Pulmonary artery endothelial cell (primary cell): ENCODE data around the gene COL26A1. TPM values are rescaled to one million over a fixed set of nuclear protein-coding genes. Genes with fewer than 3 reads are reported as not detected.
"Not testable (repeated sequence)": the region's sequence is repeated elsewhere in the genome, so short reads cannot be mapped to it uniquely, and the experiment has no call there.

Source experiments
- DNase-seq: peaks from one replicate; pipeline ENCODE4 v3.0.0-alpha.2; 2011; ENCODE audit warnings: low read depth, low spot score
- total RNA-seq: library from RNA; depleted of rRNA; stranded (reverse); fragments of >200 nt; gene quantifications from 2 replicates; pipeline ENCODE4 v1.2.3, GENCODE V29; 2014

COL26A1 gene
- total RNA-seq = not detected in 2 replicates

GRCh38 chr7:101362334-101363195 lies at the start of gene COL26A1:
COL26A1 (plus strand) TSS chr7:101362875; CDS start chr7:101363033, 158 bp downstream.
- no peak for DNase-seq

- DNase-seq = peak; percentile 11
These were observed 47.3 kb upstream of the COL26A1 start for GRCh38 chr7:101315336-101315735.

GRCh38 chr7:101319401-101319800 lies 43.3 kb upstream of the COL26A1 start:
- no peak for DNase-seq

- DNase-seq = peak; percentile 47
These were observed 40.9 kb upstream of the COL26A1 start, which contains the start of gene IFT22 for GRCh38 chr7:101321491-101322401. IFT22 (minus strand) TSS chr7:101321812; CDS start chr7:101321709, 103 bp downstream.

GRCh38 chr7:101328159-101328558 lies 34.5 kb upstream of the COL26A1 start:
- DNase-seq = no peak

GRCh38 chr7:101330011-101330484 lies 32.6 kb upstream of the COL26A1 start:
- no peak for DNase-seq

GRCh38 chr7:101332026-101332425 lies 30.6 kb upstream of the COL26A1 start:
- no peak for DNase-seq

GRCh38 chr7:101333912-101334311 lies 28.8 kb upstream of the COL26A1 start:
- DNase-seq = no peak

GRCh38 chr7:101340379-101340778 lies 22.3 kb upstream of the COL26A1 start:
- DNase-seq = no peak

GRCh38 chr7:101342892-101343291 lies 19.8 kb upstream of the COL26A1 start:
- no peak for DNase-seq

GRCh38 chr7:101347477-101347876 lies 15.2 kb upstream of the COL26A1 start:
- DNase-seq = no peak

- not testable (repeated sequence) for DNase-seq
These were observed 14.1 kb upstream of the COL26A1 start for GRCh38 chr7:101348456-101349067.

- DNase-seq = not testable (repeated sequence)
These were observed 13.4 kb upstream of the COL26A1 start for GRCh38 chr7:101349300-101349699.

GRCh38 chr7:101352920-101353308 lies 9.8 kb upstream of the COL26A1 start:
- DNase-seq = no peak

- DNase-seq = no peak
These were observed 5.2 kb upstream of the COL26A1 start for GRCh38 chr7:101357433-101357832.

GRCh38 chr7:101363196-101363733 lies 590 bp downstream of the COL26A1 start:
- DNase-seq = no peak

GRCh38 chr7:101363734-101364374 lies 1.2 kb downstream of the COL26A1 start:
- no peak for DNase-seq

GRCh38 chr7:101365956-101366355 lies 3.3 kb downstream of the COL26A1 start:
- no peak for DNase-seq

- DNase-seq = no peak
These were observed 5.0 kb downstream of the COL26A1 start for GRCh38 chr7:101367676-101368075.

- no peak for DNase-seq
These were observed 5.9 kb downstream of the COL26A1 start for GRCh38 chr7:101368422-101369165.
